Peyer's patch (tissue), 4 donors: ENCODE data around the gene GLP2R. TPM values are rescaled to one million over a fixed set of nuclear protein-coding genes. Genes with fewer than 3 reads are reported as not detected.

Experiments used
- DNase-seq, 3 donors: peaks; one replicate each; pipeline ENCODE4 v3.0.0-alpha.2; 2017 to 2019
- H3K27ac ChIP-seq, 4 donors: fragments of 200-600 bp; sonication (generic); one replicate each; pipeline ENCODE4 v1.5.1; 2016 to 2019
- H3K27me3 ChIP-seq, 2 donors: fragments of 200-600 bp; sonication (generic); one replicate each; pipeline ENCODE4 v1.5.1; 2019
- H3K36me3 ChIP-seq, 3 donors: fragments of 200-600 bp; sonication (generic); one replicate each; pipeline ENCODE4 v1.5.1; 2016 to 2019
- H3K4me1 ChIP-seq, 4 donors: fragments of 200-600 bp; sonication (generic); one replicate each; pipeline ENCODE4 v1.5.1; 2016 to 2019
- H3K4me3 ChIP-seq, 4 donors: fragments of 200-600 bp; sonication (generic); 1 replicate in 3 of 4; 2 replicates in 1 of 4; pipeline ENCODE4 v1.5.1; 2016 to 2019; ENCODE audit warnings: mild to moderate bottlenecking in 1 of 4
- H3K9me3 ChIP-seq, 4 donors: fragments of 200-600 bp; sonication (generic); one replicate each; pipeline ENCODE4 v1.5.1; 2016 to 2019; ENCODE audit warnings: mild to moderate bottlenecking in 1 of 4
- POLR2A ChIP-seq, 2 donors: fragments of 450-650 bp; IDR thresholded peaks; one replicate each; pipeline ENCODE4 v1.5.1; 2017; ENCODE audit warnings: antibody characterized with exemption in 2 of 2, mild to moderate bottlenecking in 2 of 2, moderate library complexity in 2 of 2
- total RNA-seq, 4 donors: library from RNA; depleted of rRNA; stranded (reverse); fragments of >200 nt; gene quantifications; one replicate each; pipeline ENCODE4 v1.1.0, GENCODE V29; 2016
- TF ChIP-seq, protein P1 (sequence below), 6 experiments: fragments of 450-650 bp in 4 of 6; fragments of 200-600 bp in 2 of 6; sonication (generic) in 1 of 6; IDR thresholded peaks; one replicate each; pipeline ENCODE4 v1.5.1; 2017 to 2019; ENCODE audit warnings: antibody characterized with exemption in 6 of 6, mild to moderate bottlenecking in 3 of 6, moderate library complexity in 1 of 6

GLP2R gene
- total RNA-seq, 4 donors from 2014 or later = 7.4 to 94.1 (median 13.8) TPM

DNA sequence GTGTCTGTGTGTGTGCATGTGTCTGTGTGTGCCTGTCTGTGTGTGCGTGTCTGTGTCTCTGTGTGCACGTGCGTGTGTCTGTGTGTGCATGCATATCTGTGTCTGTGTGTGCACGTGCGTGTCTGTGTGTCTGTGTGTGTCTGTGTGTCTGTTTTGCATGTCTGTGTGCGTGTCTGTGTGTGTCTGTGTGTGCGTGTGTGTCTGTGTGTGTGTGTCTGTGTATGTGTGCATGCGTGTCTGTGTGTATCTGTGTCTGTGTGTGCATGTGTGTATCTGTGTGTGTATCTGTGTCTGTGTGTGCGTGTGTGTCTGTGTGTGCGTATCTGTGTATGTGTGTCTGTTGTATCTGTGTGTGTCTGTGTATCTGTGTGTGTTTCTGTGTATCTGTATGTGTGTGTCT is 9.3 kb upstream of the GLP2R start:
- no peak overlapping the region for H3K27ac ChIP-seq
- no peaks in the 10 kb centered on the region for H3K9me3 ChIP-seq
- no peaks in the 10 kb centered on the region for H3K36me3 ChIP-seq
- DNase-seq = no peak
- H3K4me3 ChIP-seq = no peak overlapping the region
- TF ChIP-seq POLR2A (IDR thresholded peaks at IDR 0.05) = no peak
- TF ChIP-seq, protein P1, sequence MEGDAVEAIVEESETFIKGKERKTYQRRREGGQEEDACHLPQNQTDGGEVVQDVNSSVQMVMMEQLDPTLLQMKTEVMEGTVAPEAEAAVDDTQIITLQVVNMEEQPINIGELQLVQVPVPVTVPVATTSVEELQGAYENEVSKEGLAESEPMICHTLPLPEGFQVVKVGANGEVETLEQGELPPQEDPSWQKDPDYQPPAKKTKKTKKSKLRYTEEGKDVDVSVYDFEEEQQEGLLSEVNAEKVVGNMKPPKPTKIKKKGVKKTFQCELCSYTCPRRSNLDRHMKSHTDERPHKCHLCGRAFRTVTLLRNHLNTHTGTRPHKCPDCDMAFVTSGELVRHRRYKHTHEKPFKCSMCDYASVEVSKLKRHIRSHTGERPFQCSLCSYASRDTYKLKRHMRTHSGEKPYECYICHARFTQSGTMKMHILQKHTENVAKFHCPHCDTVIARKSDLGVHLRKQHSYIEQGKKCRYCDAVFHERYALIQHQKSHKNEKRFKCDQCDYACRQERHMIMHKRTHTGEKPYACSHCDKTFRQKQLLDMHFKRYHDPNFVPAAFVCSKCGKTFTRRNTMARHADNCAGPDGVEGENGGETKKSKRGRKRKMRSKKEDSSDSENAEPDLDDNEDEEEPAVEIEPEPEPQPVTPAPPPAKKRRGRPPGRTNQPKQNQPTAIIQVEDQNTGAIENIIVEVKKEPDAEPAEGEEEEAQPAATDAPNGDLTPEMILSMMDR (IDR thresholded peaks at IDR 0.05) = no peak
- H3K27me3 ChIP-seq = no peaks in the 10 kb centered on the region
- H3K4me1 ChIP-seq = no peaks in the 10 kb centered on the region

DNA sequence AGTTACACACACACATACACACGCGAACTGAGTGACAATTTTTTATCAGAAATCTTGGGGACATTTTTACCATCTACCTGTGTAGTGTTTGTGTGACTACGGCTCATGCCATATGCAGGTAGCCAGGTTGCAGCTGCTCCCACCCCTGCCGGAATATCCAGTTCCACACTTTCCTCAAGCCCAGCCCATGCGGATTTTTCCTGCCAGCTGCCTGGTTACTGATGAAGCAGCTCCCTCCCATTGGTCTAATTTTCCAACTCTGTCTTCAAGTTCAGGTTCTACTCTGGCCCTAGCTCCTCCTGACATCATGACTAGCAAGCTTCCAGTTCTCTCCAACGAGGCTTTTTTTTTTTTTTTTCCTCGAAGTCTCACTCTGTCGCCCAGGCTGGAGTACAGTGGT is 8.6 kb upstream of the GLP2R start:
- Histone ChIP-seq H3K27me3 (no peaks in the 10 kb centered on the region), H3K4me1 (no peaks in the 10 kb centered on the region), H3K9me3 (no peaks in the 10 kb centered on the region), H3K36me3 (no peaks in the 10 kb centered on the region), H3K27ac (no peak overlapping the region), H3K4me3 (no peak overlapping the region)
- TF ChIP-seq, protein P1 (IDR thresholded peaks at IDR 0.05) = no peak
- no peak for TF ChIP-seq POLR2A (IDR thresholded peaks at IDR 0.05)
- DNase-seq = no peak

DNA sequence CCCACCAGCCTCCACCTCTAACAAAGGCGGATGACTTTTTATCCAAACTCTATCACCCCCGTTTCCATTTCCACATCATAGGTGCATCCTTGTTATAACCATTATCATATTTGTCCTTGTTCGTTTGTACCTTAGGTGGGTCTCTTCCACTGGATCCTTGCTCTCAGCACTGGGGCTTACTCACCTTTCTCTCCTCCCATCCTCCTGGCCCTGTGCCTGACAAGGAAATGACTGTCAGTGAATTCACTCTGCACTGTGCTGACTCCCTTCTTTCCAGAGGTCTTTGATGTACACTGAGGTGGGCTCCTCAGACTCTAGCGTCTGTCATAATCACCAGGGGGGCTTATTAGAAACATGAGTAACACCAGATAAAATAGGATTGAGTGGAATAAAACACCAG is 7.0 kb upstream of the GLP2R start:
- no peak for TF ChIP-seq POLR2A (IDR thresholded peaks at IDR 0.05)
- TF ChIP-seq, protein P1 (IDR thresholded peaks at IDR 0.05) = no peak
- no peaks in the 10 kb centered on the region for H3K36me3 ChIP-seq
- no peaks in the 10 kb centered on the region for H3K4me1 ChIP-seq
- no peak overlapping the region for H3K27ac ChIP-seq
- no peak overlapping the region for H3K4me3 ChIP-seq
- no peaks in the 10 kb centered on the region for H3K27me3 ChIP-seq
- H3K9me3 ChIP-seq = no peaks in the 10 kb centered on the region
- no peak for DNase-seq

DNA sequence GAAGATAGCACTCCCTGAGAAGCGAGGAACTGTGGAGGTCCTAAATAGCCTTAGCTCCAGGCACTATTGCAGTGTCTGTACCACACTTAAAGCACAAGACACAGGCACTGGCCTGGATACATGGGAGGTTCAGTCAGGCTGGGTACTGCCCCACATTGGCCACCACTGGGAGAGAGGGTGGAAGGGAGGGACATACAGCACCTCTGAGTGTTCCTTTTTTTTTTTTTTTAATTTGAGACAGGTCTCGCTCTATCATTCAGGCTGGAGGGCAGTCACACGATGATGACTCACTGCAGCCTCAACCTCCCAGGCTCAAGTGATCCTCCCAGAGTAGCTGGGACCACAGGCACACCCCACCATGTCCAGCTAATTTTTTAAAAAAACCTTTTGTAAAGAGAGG is 5.3 kb upstream of the GLP2R start:
- H3K4me3 ChIP-seq = no peak overlapping the region
- no peak for DNase-seq
- no peak overlapping the region for H3K27ac ChIP-seq
- no peaks in the 10 kb centered on the region for H3K36me3 ChIP-seq
- TF ChIP-seq POLR2A (IDR thresholded peaks at IDR 0.05) = no peak
- TF ChIP-seq, protein P1 (IDR thresholded peaks at IDR 0.05) = no peak
- no peaks in the 10 kb centered on the region for H3K27me3 ChIP-seq
- no peaks in the 10 kb centered on the region for H3K4me1 ChIP-seq
- H3K9me3 ChIP-seq = no peaks in the 10 kb centered on the region

DNA sequence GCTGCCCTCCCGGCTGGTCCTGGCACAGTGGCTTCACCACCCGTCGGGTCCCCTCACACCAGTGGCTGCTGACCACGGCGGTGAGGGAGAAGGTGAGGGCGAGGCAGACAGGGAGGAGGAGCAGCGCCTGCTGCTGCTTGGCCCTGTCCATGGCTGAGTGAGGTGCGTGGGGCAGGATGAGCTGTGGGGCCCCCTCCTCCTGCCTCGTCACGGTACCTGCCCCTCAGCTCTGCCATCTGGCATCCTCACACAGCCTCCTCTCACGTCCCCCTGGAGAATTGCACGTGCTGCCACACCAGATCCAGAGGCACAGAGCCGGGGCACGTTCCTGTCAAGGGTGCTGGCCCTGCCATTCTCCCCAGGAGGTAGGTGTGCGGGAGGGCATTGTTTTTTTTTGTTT is 3.8 kb upstream of the GLP2R start, which contains the start of gene GSG1L2:
GSG1L2 (minus strand) TSS at position 159 of the 400 bp plus-strand sequence; CDS start at position 151, 8 bp downstream.
- no peaks in the 10 kb centered on the region for H3K9me3 ChIP-seq
- no peaks in the 10 kb centered on the region for H3K36me3 ChIP-seq
- no peak for DNase-seq
- no peaks in the 10 kb centered on the region for H3K4me1 ChIP-seq
- no peak within 1 kb of the TSS for H3K27ac ChIP-seq
- H3K27me3 ChIP-seq = no peaks in the 10 kb centered on the region
- TF ChIP-seq, protein P1 (IDR thresholded peaks at IDR 0.05) = no peak
- TF ChIP-seq POLR2A (IDR thresholded peaks at IDR 0.05) = no peak
- H3K4me3 ChIP-seq = no peak within 1 kb of the TSS

DNA sequence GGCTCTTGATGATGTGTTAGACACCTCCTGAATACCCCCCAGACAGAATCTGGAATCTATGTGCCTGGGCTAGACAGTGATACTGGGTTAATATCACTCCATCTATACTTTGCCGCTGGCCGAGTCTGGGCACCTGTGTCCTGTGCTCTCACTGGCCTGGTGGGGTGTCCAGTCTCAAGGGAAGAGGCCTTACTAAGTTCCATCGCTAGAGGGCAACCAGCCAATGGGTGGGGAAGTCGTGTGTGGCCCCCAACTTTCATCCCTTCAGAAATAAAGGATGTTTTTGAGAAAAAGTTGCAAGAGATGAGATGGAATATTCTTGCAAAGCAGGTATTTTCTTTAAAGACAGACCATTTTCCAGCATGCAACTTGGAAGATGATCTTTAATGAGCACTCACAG is 1.6 kb upstream of the GLP2R start:
- no peaks in the 10 kb centered on the region for H3K9me3 ChIP-seq
- DNase-seq = no peak
- H3K27me3 ChIP-seq = no peaks in the 10 kb centered on the region
- H3K4me3 ChIP-seq = no peak overlapping the region
- TF ChIP-seq, protein P1 (IDR thresholded peaks at IDR 0.05) = no peak
- TF ChIP-seq POLR2A (IDR thresholded peaks at IDR 0.05) = no peak
- H3K27ac ChIP-seq = no peak overlapping the region
- no peaks in the 10 kb centered on the region for H3K4me1 ChIP-seq
- H3K36me3 ChIP-seq = no peaks in the 10 kb centered on the region
